H1 (cell line): ENCODE measurements around the gene GPR161. TPM values are rescaled to one million over a fixed set of nuclear protein-coding genes. Genes with fewer than 3 reads are reported as not detected.

Source experiments
- CTCF ChIA-PET: fragments of 300-600 bp; sonication (Branson Sonifier 250); formaldehyde crosslinking; loops from one replicate; lab custom pipeline; 2021; ENCODE audit not compliant: partially characterized antibody; lab: Charles Lee
- POLR2A ChIA-PET: fragments of 300-600 bp; sonication (Branson Sonifier 250); formaldehyde crosslinking; loops from one replicate; lab custom pipeline; 2021; ENCODE audit warnings: inconsistent platforms; ENCODE audit not compliant: partially characterized antibody; lab: Charles Lee
- DNase-seq, 2 experiments: peaks; one replicate each; pipeline versions ENCODE4 v3.0.0 to v3.0.0-alpha.2; 2010 to 2022; ENCODE audit warnings: low spot score in 2 of 2, low read depth in 1 of 2, mixed read lengths in 1 of 2
- FAIRE-seq: peaks from 2 replicates; lab custom pipeline; 2011; peaks lifted over from hg19 to GRCh38; lab: Jason Lieb, UNC
- H2AFZ ChIP-seq: 2 replicates; pipeline ENCODE4 v1.8.1; 2012; ENCODE audit warnings: low read length, inconsistent platforms
- H2AK5ac ChIP-seq: 2 replicates; pipeline ENCODE4 v1.6.1; 2013; ENCODE audit warnings: low read depth, low read length
- H2BK120ac ChIP-seq: replicated peaks from 2 replicates; pipeline ENCODE3; 2013; ENCODE audit warnings: low read depth, low read length, inconsistent platforms
- H2BK12ac ChIP-seq: 2 replicates; pipeline ENCODE4 v1.6.1; 2013; ENCODE audit warnings: low read depth, low read length
- H2BK15ac ChIP-seq: 2 replicates; pipeline ENCODE4 v1.6.1; 2013; ENCODE audit warnings: low read length
- H2BK20ac ChIP-seq: 2 replicates; pipeline ENCODE4 v1.6.1; 2013; ENCODE audit warnings: low read length
- H2BK5ac ChIP-seq: 2 replicates; pipeline ENCODE4 v1.6.1; 2013; ENCODE audit warnings: low read depth, low read length
- H3K14ac ChIP-seq: 2 replicates; pipeline ENCODE4 v1.6.1; 2013; ENCODE audit warnings: inconsistent platforms; ENCODE audit not compliant: insufficient read length
- H3K18ac ChIP-seq: 2 replicates; pipeline ENCODE4 v1.6.1; 2013; ENCODE audit warnings: low read length; ENCODE audit errors: extremely low read depth
- H3K23ac ChIP-seq: 2 replicates; pipeline ENCODE4 v1.6.1; 2013; ENCODE audit warnings: inconsistent platforms; ENCODE audit not compliant: insufficient read length
- H3K23me2 ChIP-seq: 2 replicates; pipeline ENCODE4 v1.6.1; 2013; ENCODE audit warnings: low read depth, low read length
- H3K27ac ChIP-seq: 2 replicates; pipeline ENCODE4 v1.6.1; 2011; ENCODE audit warnings: low read depth, low read length, inconsistent platforms
- H3K27me3 ChIP-seq, 4 experiments: replicated peaks in 1 of 4; 1 replicate in 1 of 4; 2 replicates in 3 of 4; pipeline versions ENCODE4 v1.6.1 to v1.8.1; 2011 to 2013; ENCODE audit warnings: low read length in 3 of 4, mild to moderate bottlenecking in 3 of 4, inconsistent platforms in 2 of 4, mixed read lengths in 2 of 4, moderate library complexity in 1 of 4; ENCODE audit not compliant: control insufficient read depth in 3 of 4, insufficient read depth in 3 of 4; ENCODE audit errors: extremely low read depth in 1 of 4
- H3K36me3 ChIP-seq, 4 experiments: 2 replicates each; pipeline versions ENCODE4 v1.6.1 to v1.8.1; 2011 to 2013; ENCODE audit warnings: mild to moderate bottlenecking in 4 of 4, low read length in 3 of 4, moderate library complexity in 2 of 4, control low read depth in 1 of 4, inconsistent platforms in 1 of 4; ENCODE audit not compliant: insufficient read depth in 4 of 4, control insufficient read depth in 2 of 4
- H3K4ac ChIP-seq: replicated peaks from 2 replicates; pipeline ENCODE3; 2013; ENCODE audit warnings: low read length, low read depth, mixed read lengths, inconsistent platforms; ENCODE audit not compliant: insufficient read length
- H3K4me1 ChIP-seq, 4 experiments: replicated peaks in 1 of 4; 1 replicate in 1 of 4; 2 replicates in 3 of 4; pipeline versions ENCODE4 v1.6.1 to v1.8.1; 2011 to 2013; ENCODE audit warnings: low read length in 3 of 4, inconsistent platforms in 2 of 4, mixed read lengths in 1 of 4; ENCODE audit not compliant: insufficient read depth in 4 of 4, control insufficient read depth in 3 of 4
- H3K4me2 ChIP-seq, 2 experiments: 2 replicates each; pipeline versions ENCODE4 v1.6.1 to v1.8.1; 2011 to 2013; ENCODE audit warnings: low read depth in 2 of 2, low read length in 2 of 2, control low read depth in 1 of 2, inconsistent platforms in 1 of 2, mild to moderate bottlenecking in 1 of 2; ENCODE audit not compliant: insufficient read depth in 1 of 2
- H3K4me3 ChIP-seq, 4 experiments: fragments of 200-600, 300-600 bp in 1 of 4; sonication (generic), shearing (Covaris generic), sonication (Bioruptor Twin) in 1 of 4; 2 replicates each; pipeline versions ENCODE4 v1.5.1 to v1.8.1; 2011 to 2016; ENCODE audit warnings: low read length in 4 of 4, low read depth in 3 of 4, control low read depth in 2 of 4, inconsistent platforms in 2 of 4, mild to moderate bottlenecking in 2 of 4, mixed read lengths in 1 of 4, moderate library complexity in 1 of 4; ENCODE audit not compliant: insufficient read depth in 2 of 4; ENCODE audit errors: extremely low read depth in 1 of 4
- H3K56ac ChIP-seq: replicated peaks from 2 replicates; pipeline ENCODE3; 2013; ENCODE audit warnings: low read depth, mild to moderate bottlenecking, mixed read lengths, low read length, inconsistent platforms; ENCODE audit not compliant: insufficient read length
- H3K79me1 ChIP-seq: 2 replicates; pipeline ENCODE4 v1.6.1; 2013; ENCODE audit warnings: low read depth, low read length, control low read depth
- H3K79me2 ChIP-seq, 2 experiments: 2 replicates each; pipeline versions ENCODE4 v1.6.1 to v1.8.1; 2012 to 2013; ENCODE audit warnings: low read length in 2 of 2, mild to moderate bottlenecking in 2 of 2, inconsistent platforms in 1 of 2; ENCODE audit not compliant: insufficient read depth in 2 of 2, control insufficient read depth in 1 of 2
- H3K9ac ChIP-seq, 4 experiments: replicated peaks in 1 of 4; 1 replicate in 1 of 4; 2 replicates in 3 of 4; pipeline versions ENCODE4 v1.6.1 to v1.8.1; 2011 to 2013; ENCODE audit warnings: low read depth in 3 of 4, low read length in 3 of 4, control low read depth in 2 of 4, mild to moderate bottlenecking in 2 of 4, moderate library complexity in 2 of 4, inconsistent platforms in 1 of 4; ENCODE audit errors: extremely low read depth in 1 of 4
- H3K9me3 ChIP-seq, 2 experiments: 2 replicates each; pipeline versions ENCODE4 v1.6.1 to v1.8.1; 2012 to 2013; ENCODE audit warnings: mild to moderate bottlenecking in 2 of 2, moderate library complexity in 2 of 2, control low read depth in 1 of 2, inconsistent platforms in 1 of 2, low read depth in 1 of 2, low read length in 1 of 2, mixed read lengths in 1 of 2; ENCODE audit not compliant: insufficient read depth in 2 of 2
- H4K20me1 ChIP-seq, 2 experiments: replicated peaks in 1 of 2; 2 replicates each; pipeline versions ENCODE3 to v1.8.1; 2011 to 2013; ENCODE audit warnings: inconsistent platforms in 2 of 2, low read length in 2 of 2, mild to moderate bottlenecking in 1 of 2; ENCODE audit not compliant: insufficient read depth in 2 of 2, control insufficient read depth in 1 of 2
- H4K5ac ChIP-seq: 2 replicates; pipeline ENCODE4 v1.6.1; 2013; ENCODE audit warnings: low read length, low read depth, mixed read lengths, inconsistent platforms; ENCODE audit not compliant: insufficient read length
- H4K8ac ChIP-seq: 2 replicates; pipeline ENCODE4 v1.8.0; 2013; ENCODE audit warnings: mild to moderate bottlenecking, moderate library complexity, low read length, inconsistent platforms; ENCODE audit not compliant: insufficient read depth; ENCODE audit errors: extremely low read depth
- H4K91ac ChIP-seq: replicated peaks from 2 replicates; pipeline ENCODE3; 2013; ENCODE audit warnings: low read length, mixed read lengths, inconsistent platforms; ENCODE audit not compliant: insufficient read length
- CHD2 ChIP-seq: IDR thresholded peaks from 2 replicates; pipeline ENCODE4 v1.6.1; 2012; ENCODE audit warnings: low read length, improper control_type of control experiment
- HDAC2 ChIP-seq, 2 experiments: fragments of 300-600 bp in 1 of 2; sonication (generic) in 1 of 2; IDR thresholded peaks; 2 replicates each; pipeline ENCODE4 v1.6.1; 2011 to 2012; ENCODE audit warnings: low read depth in 2 of 2, low read length in 2 of 2, mild to moderate bottlenecking in 2 of 2, moderate library complexity in 2 of 2, borderline replicate concordance in 1 of 2, inconsistent platforms in 1 of 2
- KDM4A ChIP-seq: IDR thresholded peaks from one replicate; pipeline ENCODE4 v1.7.1; 2012; ENCODE audit warnings: low read depth, mild to moderate bottlenecking, moderate library complexity, low read length, inconsistent platforms; ENCODE audit not compliant: severe bottlenecking
- NRF1 ChIP-seq: IDR thresholded peaks from 2 replicates; pipeline ENCODE4 v1.6.1; 2011; ENCODE audit warnings: mild to moderate bottlenecking, low read depth, low read length, improper control_type of control experiment
- POU5F1 ChIP-seq: IDR thresholded peaks from 2 replicates; pipeline ENCODE4 v1.6.1; 2011; ENCODE audit warnings: low read depth, mild to moderate bottlenecking, low read length, moderate library complexity
- SIX5 ChIP-seq: IDR thresholded peaks from 2 replicates; pipeline ENCODE4 v1.6.1; 2011; ENCODE audit warnings: mild to moderate bottlenecking, low read depth, low read length
- SP2 ChIP-seq: IDR thresholded peaks from 2 replicates; pipeline ENCODE4 v1.6.1; 2012; ENCODE audit warnings: mild to moderate bottlenecking, low read length, inconsistent platforms
- WGBS, 2 experiments: shearing (Covaris generic) in 1 of 2; methylation state at CpG; one replicate each; pipeline versions ENCODE4 v1.1.6 to v1.1.7; 2013 to 2015; ENCODE audit warnings: low lambda C conversion rate in 2 of 2, mixed read lengths in 2 of 2, inconsistent platforms in 1 of 2, low coverage in 1 of 2, missing lambda C conversion rate in 1 of 2; ENCODE audit not compliant: insufficient replicate concordance in 2 of 2, insufficient coverage in 1 of 2, insufficient read length in 1 of 2; ENCODE audit errors: extremely low coverage in 1 of 2, missing lambda C conversion rate in 1 of 2; 5-methylcytosine and 5-hydroxymethylcytosine counted together
- polyA plus RNA-seq, 7 experiments: library from polyadenylated mRNA; depleted of rRNA in 3 of 7; stranded (reverse) in 5 of 7; unstranded in 2 of 7; fragments of >200 nt in 5 of 7; fragments of 200-250 nt in 2 of 7; gene quantifications; 1 replicate in 5 of 7; 2 replicates in 1 of 7; 4 replicates in 1 of 7; pipeline versions ENCODE4 v1.2.1 to v1.2.3, GENCODE V29; 2011 to 2013; ENCODE audit warnings: missing spikeins in 2 of 7, mixed read lengths in 2 of 7
- total RNA-seq: library from RNA; stranded (reverse); fragmentation: NEBNext Ultra II Directional; extraction: Animal tissue kit (Norgen Biotek cat#: 25700); gene quantifications from 2 replicates; pipeline ENCODE4 v1.2.1, GENCODE V29; 2021
- TF ChIP-seq, protein P1 (sequence below): IDR thresholded peaks from 2 replicates; pipeline ENCODE4 v1.6.1; 2011; ENCODE audit warnings: low read depth, mild to moderate bottlenecking, low read length; ENCODE audit not compliant: insufficient read depth

The GPR161 gene
- total and polyA plus RNA-seq, 2 of the 8 experiments (the other 6 are each of a cell fraction or from before 2014, with no cell fraction given) = 13.7 to 16.8 TPM

DNA sequence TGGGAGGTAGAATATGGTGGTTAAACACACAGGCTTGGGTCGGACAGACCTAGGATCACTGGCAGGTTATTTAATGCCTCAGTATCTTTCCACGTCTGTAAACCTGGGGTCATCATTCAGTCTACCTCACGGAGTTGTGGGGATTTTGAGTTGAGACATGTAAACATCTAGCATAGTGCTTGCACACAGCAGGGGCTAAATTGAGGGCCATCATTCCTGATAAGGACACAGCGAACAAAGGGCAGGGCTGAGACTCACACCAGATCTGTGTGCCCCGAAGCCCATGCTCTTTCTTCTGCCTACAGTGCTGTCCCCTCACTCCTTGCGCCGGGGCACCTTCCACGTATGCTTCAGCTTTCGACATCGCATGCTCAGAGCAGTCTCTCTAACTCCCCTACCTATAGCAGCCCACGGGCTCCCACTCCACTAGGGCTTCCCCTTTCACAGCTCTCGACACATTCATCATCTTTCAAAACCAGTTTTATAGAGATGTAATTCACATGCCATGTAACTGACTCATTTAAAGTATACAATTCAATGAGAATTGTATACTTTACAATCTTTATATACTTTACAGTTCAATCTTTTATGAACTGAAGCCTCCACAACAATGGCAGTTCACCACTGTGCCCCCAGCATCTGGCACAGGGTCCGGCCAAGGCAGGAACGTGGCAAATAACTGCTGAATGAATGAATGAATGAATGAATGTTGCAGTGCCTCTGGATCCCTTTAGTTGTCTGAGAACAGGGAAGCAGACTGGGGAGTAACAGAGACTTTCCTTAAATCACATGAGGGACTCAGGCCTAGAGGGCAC lies 48.0 kb downstream of the GPR161 start:
- H2BK15ac ChIP-seq = no peak overlapping the region
- H2BK5ac ChIP-seq = no peak overlapping the region
- no peak overlapping the region for H3K14ac ChIP-seq
- FAIRE-seq = no peak
- no peak for DNase-seq
- no peak overlapping the region for H2BK120ac ChIP-seq
- H3K23ac ChIP-seq = no peak overlapping the region
- POLR2A ChIA-PET = interaction anchor here (0.6 kb wide), 1 partner anchor 21 kb away, joined by 3 read pairs; no protein-coding TSS in a partner anchor
- H3K18ac ChIP-seq = no peak overlapping the region
- no peak overlapping the region for H3K56ac ChIP-seq
- no peak overlapping the region for H2AFZ ChIP-seq
- H3K27ac ChIP-seq = no peak overlapping the region
- H3K4me1 ChIP-seq = peaks cover 0 to 3% (median 0%) of the 10 kb centered on the region in 4 experiments; a peak in 1 of 7 replicates
- CTCF ChIA-PET = interaction anchor here (0.9 to 1.5 kb wide), 4 partner anchors 26 to 146 kb away, joined by 3 to 4 read pairs (median 4); no protein-coding TSS in a partner anchor
- no peak overlapping the region for H3K4me3 ChIP-seq
- no peaks in the 10 kb centered on the region for H3K23me2 ChIP-seq
- no peak overlapping the region for H2BK20ac ChIP-seq
- no peak overlapping the region for H2AK5ac ChIP-seq
- H3K9me3 ChIP-seq = no peaks in the 10 kb centered on the region
- no peaks in the 10 kb centered on the region for H3K79me1 ChIP-seq
- no peak overlapping the region for H2BK12ac ChIP-seq
- no peak overlapping the region for H3K4me2 ChIP-seq
- H3K27me3 ChIP-seq = no peaks in the 10 kb centered on the region
- peaks cover 0 to 2% (median 0%) of the 10 kb centered on the region in 4 experiments; a peak in 1 of 8 replicates for H3K36me3 ChIP-seq
- no peak overlapping the region for H4K5ac ChIP-seq
- H4K91ac ChIP-seq = no peak overlapping the region
- 85% methylated on average over 14 of the region's 14 CpGs; no CpG with 5 or more reads in 1 of the 2 experiments for WGBS, 2 experiments
- no peaks in the 10 kb centered on the region for H3K79me2 ChIP-seq
- no peak overlapping the region for H3K9ac ChIP-seq
- no peak overlapping the region for H3K4ac ChIP-seq
- no peak overlapping the region for H4K8ac ChIP-seq
- H4K20me1 ChIP-seq = peaks cover 0 to 3% of the 10 kb centered on the region in 2 experiments
- no peak for TF ChIP-seq POU5F1
- TF ChIP-seq SIX5 = no peak
- TF ChIP-seq CHD2 = no peak
- TF ChIP-seq SP2 = no peak
- TF ChIP-seq NRF1 = no peak
- TF ChIP-seq KDM4A = no peak
- TF ChIP-seq, protein P1, sequence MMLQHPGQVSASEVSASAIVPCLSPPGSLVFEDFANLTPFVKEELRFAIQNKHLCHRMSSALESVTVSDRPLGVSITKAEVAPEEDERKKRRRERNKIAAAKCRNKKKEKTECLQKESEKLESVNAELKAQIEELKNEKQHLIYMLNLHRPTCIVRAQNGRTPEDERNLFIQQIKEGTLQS = no peak
- no peak for TF ChIP-seq HDAC2 (IDR thresholded peaks at IDR 0.05; ENCODE audit: borderline replicate concordance in 1 of 2, low read depth in 2 of 2, low read length in 2 of 2)
